IMR-90 (cell line): ENCODE results near the gene CASP8. TPM values are rescaled to one million over a fixed set of nuclear protein-coding genes. Genes with fewer than 3 reads are reported as not detected.

Source experiments
- ATAC-seq: fragments of 200-7000 bp; cut with Tn5 transposase; 2 replicates; pipeline ENCODE4 v1.9.1; 2020; ENCODE audit warnings: low read depth, mild to moderate bottlenecking, moderate library complexity
- BruUV-seq: library from RNA; stranded (reverse); fragments of 400-500 nt; replicated peaks from 2 replicates; lab custom pipeline; 2021; lab: Mats Ljungman, UMichigan
- CTCF ChIA-PET: fragments of 300-600 bp; formaldehyde crosslinking; extraction: SDS; loops from one replicate; lab custom pipeline; 2021; ENCODE audit warnings: antibody characterized with exemption; lab: Yijun Ruan, JAX
- POLR2A ChIA-PET: fragments of 300-600 bp; sonication (Branson Sonifier 250); formaldehyde crosslinking; loops from one replicate; lab custom pipeline; 2022; ENCODE audit warnings: antibody characterized with exemption; ENCODE audit not compliant: unreplicated experiment; lab: Charles Lee
- DNase-seq: peaks from one replicate; pipeline ENCODE4 v3.0.0; 2013
- H2AFZ ChIP-seq: replicated peaks from 2 replicates; pipeline ENCODE3; 2013; ENCODE audit warnings: low read length, mild to moderate bottlenecking; ENCODE audit not compliant: poor library complexity
- H2AK5ac ChIP-seq: 2 replicates; pipeline ENCODE4 v1.6.1; 2013; ENCODE audit warnings: low read depth, low read length, inconsistent platforms
- H2AK9ac ChIP-seq: replicated peaks from 2 replicates; pipeline ENCODE3; 2013; ENCODE audit warnings: mild to moderate bottlenecking, low read depth, low read length, moderate library complexity; ENCODE audit not compliant: poor library complexity
- H2BK120ac ChIP-seq: 2 replicates; pipeline ENCODE4 v1.6.1; 2013; ENCODE audit warnings: low read depth, low read length, inconsistent platforms
- H2BK15ac ChIP-seq: 3 replicates; pipeline ENCODE4 v1.6.1; 2013; ENCODE audit warnings: low read depth, low read length, inconsistent platforms
- H2BK20ac ChIP-seq: 2 replicates; pipeline ENCODE4 v1.6.1; 2013; ENCODE audit warnings: low read depth, mild to moderate bottlenecking, inconsistent platforms, low read length, moderate library complexity
- H2BK5ac ChIP-seq: 2 replicates; pipeline ENCODE4 v1.6.1; 2013; ENCODE audit warnings: mild to moderate bottlenecking, low read depth, low read length, inconsistent platforms; ENCODE audit not compliant: poor library complexity, severe bottlenecking
- H3K14ac ChIP-seq: replicated peaks from 2 replicates; pipeline ENCODE4 v1.6.1; 2013; ENCODE audit warnings: low read depth, low read length, inconsistent platforms
- H3K18ac ChIP-seq: 2 replicates; pipeline ENCODE4 v1.6.1; 2013; ENCODE audit warnings: low read depth, low read length, control low read depth
- H3K23ac ChIP-seq: 2 replicates; pipeline ENCODE4 v1.6.1; 2013; ENCODE audit warnings: low read depth, low read length, inconsistent platforms
- H3K27ac ChIP-seq: 2 replicates; pipeline ENCODE4 v1.5.1; 2013; ENCODE audit warnings: mild to moderate bottlenecking, control low read depth, low read length; ENCODE audit not compliant: insufficient read depth
- H3K27me3 ChIP-seq: 2 replicates; pipeline ENCODE4 v1.6.1; 2013; ENCODE audit warnings: low read length; ENCODE audit not compliant: control insufficient read depth, insufficient read depth
- H3K36me3 ChIP-seq: 2 replicates; pipeline ENCODE4 v1.6.1; 2013; ENCODE audit warnings: low read length, mixed read lengths; ENCODE audit not compliant: control insufficient read depth, insufficient read depth
- H3K4ac ChIP-seq: 2 replicates; pipeline ENCODE4 v1.6.1; 2013; ENCODE audit warnings: low read depth, low read length, inconsistent platforms
- H3K4me1 ChIP-seq: 2 replicates; pipeline ENCODE4 v1.6.1; 2013; ENCODE audit warnings: low read length, mixed read lengths; ENCODE audit not compliant: control insufficient read depth, insufficient read depth
- H3K4me2 ChIP-seq: 2 replicates; pipeline ENCODE4 v1.6.1; 2013; ENCODE audit warnings: low read depth, mild to moderate bottlenecking, control low read depth, low read length, moderate library complexity
- H3K4me3 ChIP-seq: 2 replicates; pipeline ENCODE4 v1.5.1; 2013; ENCODE audit warnings: low read depth, mild to moderate bottlenecking, control low read depth, low read length, moderate library complexity; ENCODE audit not compliant: insufficient read depth
- H3K56ac ChIP-seq: 2 replicates; pipeline ENCODE4 v1.6.1; 2013; ENCODE audit warnings: low read length, inconsistent platforms; ENCODE audit not compliant: insufficient read depth; ENCODE audit errors: extremely low read depth
- H3K79me1 ChIP-seq, 2 experiments: 2 replicates each; pipeline ENCODE4 v1.6.1; 2013; ENCODE audit warnings: low read length in 2 of 2, inconsistent platforms in 1 of 2, low read depth in 1 of 2
- H3K9ac ChIP-seq: 2 replicates; pipeline ENCODE4 v1.6.1; 2013; ENCODE audit warnings: low read depth, low read length, control low read depth
- H3K9me1 ChIP-seq: 2 replicates; pipeline ENCODE4 v1.6.1; 2013; ENCODE audit warnings: low read length, inconsistent platforms; ENCODE audit not compliant: insufficient read depth
- H3K9me3 ChIP-seq: 2 replicates; pipeline ENCODE4 v1.6.1; 2013; ENCODE audit warnings: low read length; ENCODE audit not compliant: control insufficient read depth, insufficient read depth
- H4K20me1 ChIP-seq: 2 replicates; pipeline ENCODE4 v1.6.1; 2013; ENCODE audit warnings: low read length, inconsistent platforms; ENCODE audit not compliant: insufficient read depth
- H4K5ac ChIP-seq: 2 replicates; pipeline ENCODE4 v1.6.1; 2013; ENCODE audit warnings: mild to moderate bottlenecking, low read depth, low read length, control low read depth
- H4K8ac ChIP-seq, 2 experiments: 2 replicates each; pipeline ENCODE4 v1.6.1; 2013; ENCODE audit warnings: low read depth in 2 of 2, low read length in 2 of 2, control low read depth in 1 of 2, inconsistent platforms in 1 of 2
- H4K91ac ChIP-seq: 2 replicates; pipeline ENCODE4 v1.6.1; 2013; ENCODE audit warnings: low read depth, low read length, inconsistent platforms; ENCODE audit not compliant: insufficient read depth
- BHLHE40 ChIP-seq: fragments of 150-350 bp; IDR thresholded peaks from 2 replicates; pipeline ENCODE4 v1.6.1; 2016; ENCODE audit warnings: mild to moderate bottlenecking, low read depth, low read length
- CEBPB ChIP-seq: IDR thresholded peaks from 2 replicates; pipeline ENCODE4 v1.6.1; 2012; ENCODE audit warnings: low read depth, low read length, improper control_type of control experiment
- CHD1 ChIP-seq: IDR thresholded peaks from 2 replicates; pipeline ENCODE4 v1.6.1; 2012; ENCODE audit warnings: low read depth, low read length, improper control_type of control experiment
- MAFK ChIP-seq: IDR thresholded peaks from 2 replicates; pipeline ENCODE4 v1.6.1; 2012; ENCODE audit warnings: low read depth, low read length, improper control_type of control experiment
- MAZ ChIP-seq: IDR thresholded peaks from 2 replicates; pipeline ENCODE4 v1.6.1; 2012; ENCODE audit warnings: low read depth, mild to moderate bottlenecking, low read length, improper control_type of control experiment, moderate library complexity, borderline replicate concordance
- MXI1 ChIP-seq: IDR thresholded peaks from 2 replicates; pipeline ENCODE4 v1.6.1; 2012; ENCODE audit warnings: low read depth, mild to moderate bottlenecking, low read length, moderate library complexity, borderline replicate concordance
- NFE2L2 ChIP-seq: fragments of 150-350 bp; IDR thresholded peaks from 2 replicates; pipeline ENCODE4 v1.6.1; 2016; ENCODE audit warnings: low read depth, mild to moderate bottlenecking, low read length
- POLR2A ChIP-seq: IDR thresholded peaks from 2 replicates; pipeline ENCODE4 v1.6.1; 2012; ENCODE audit warnings: mild to moderate bottlenecking, low read depth, low read length
- RCOR1 ChIP-seq: IDR thresholded peaks from 2 replicates; pipeline ENCODE4 v1.6.1; 2012; ENCODE audit warnings: mild to moderate bottlenecking, low read length, improper control_type of control experiment; ENCODE audit not compliant: insufficient replicate concordance
- RFX5 ChIP-seq: IDR thresholded peaks from 2 replicates; pipeline ENCODE4 v1.8.0; 2012; ENCODE audit warnings: low read depth, mild to moderate bottlenecking, low read length, moderate library complexity
- SMC3 ChIP-seq: fragments of 150-350 bp; IDR thresholded peaks from 2 replicates; pipeline ENCODE4 v1.6.1; 2016; ENCODE audit warnings: low read depth, mild to moderate bottlenecking, antibody characterized with exemption, low read length, moderate library complexity
- WGBS, 2 experiments: methylation state at CpG; one replicate each; pipeline versions ENCODE4 v1.1.5 to v1.1.7; 2013; ENCODE audit warnings: missing lambda C conversion rate in 2 of 2; ENCODE audit not compliant: insufficient read length in 1 of 2; ENCODE audit errors: extremely low coverage in 2 of 2; 5-methylcytosine and 5-hydroxymethylcytosine counted together
- dilution Hi-C: fragments of 300-500 bp; cut with HindIII; formaldehyde crosslinking; loops from one replicate; pipeline ENCODE4 v1.14.3; 2018; ENCODE audit warnings: low sequenced_read_pairs; ENCODE audit not compliant: unreplicated experiment
- in situ Hi-C: fragments of 300-500 bp; cut with MboI; formaldehyde crosslinking; loops from 3 replicates; pipeline ENCODE4 v1.14.3; 2019; ENCODE audit warnings: low sequenced_read_pairs, inconsistent platforms, mixed read lengths
- intact Hi-C: fragments of 100-400 bp; cut with micrococcal nuclease; formaldehyde crosslinking; loops from 2 replicates; pipeline ENCODE4 v1.10.0; 2022
- polyA plus RNA-seq, 3 experiments: library from polyadenylated mRNA; depleted of rRNA; stranded (reverse); fragments of >200 nt; gene quantifications; 2 replicates each; pipeline ENCODE4 v1.2.3, GENCODE V29; 2012; ENCODE audit warnings: low replicate concordance in 1 of 3
- total RNA-seq: library from RNA; depleted of rRNA; stranded (reverse); fragments of >200 nt; gene quantifications from 2 replicates; pipeline ENCODE4 v1.2.3, GENCODE V29; 2012
- TF ChIP-seq, protein P1 (sequence below): conservative IDR thresholded peaks from 2 replicates; pipeline ENCODE4 v1.5.1; 2012; ENCODE audit warnings: mild to moderate bottlenecking, low read depth, low read length, improper control_type of control experiment
- TF ChIP-seq, protein P2 (sequence below): fragments of 150-350 bp; IDR thresholded peaks from 2 replicates; pipeline ENCODE4 v1.6.1; 2017; ENCODE audit warnings: mild to moderate bottlenecking, antibody characterized with exemption, low read length, low read depth

Gene CASP8
- total and polyA plus RNA-seq, 2 of the 4 experiments (the other 2 are of a cell fraction), result 13.1 to 17.0 TPM

DNA sequence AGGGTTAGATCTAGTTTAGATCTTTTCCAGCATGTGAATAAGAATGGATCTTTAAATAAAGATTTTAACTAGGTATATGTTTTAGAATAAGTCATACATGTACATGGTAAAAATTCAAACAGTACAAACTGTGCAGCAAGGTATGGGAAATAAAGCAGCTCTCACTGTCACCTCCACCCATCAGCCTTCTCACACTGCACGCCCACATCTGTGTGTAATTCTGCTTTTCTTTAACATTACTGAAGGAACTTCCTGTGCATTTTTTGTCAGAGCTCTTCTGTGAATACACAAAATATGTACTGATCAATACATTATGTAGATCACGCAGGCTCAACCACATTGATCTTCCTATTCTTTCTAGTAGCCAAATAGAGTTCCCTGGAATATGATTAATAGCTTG, 3.4 kb downstream of the CASP8 start:
- BruUV-seq, result no TSS peak
- H3K56ac ChIP-seq, result no peak overlapping the region
- H3K4me2 ChIP-seq, result no peak overlapping the region
- H3K4ac ChIP-seq, result no peak overlapping the region
- in situ Hi-C loops, result no loop called here
- H4K5ac ChIP-seq, result no peak overlapping the region
- H3K9ac ChIP-seq, result no peak overlapping the region
- no peak for ATAC-seq
- H3K14ac ChIP-seq, result no peak overlapping the region
- H4K20me1 ChIP-seq, result no peaks in the 10 kb centered on the region
- H2BK15ac ChIP-seq, result no peak overlapping the region
- no peak overlapping the region for H2AK9ac ChIP-seq
- H3K18ac ChIP-seq, result no peak overlapping the region
- no peak overlapping the region for H4K8ac ChIP-seq
- no peak overlapping the region for H2AFZ ChIP-seq
- no peak for TF ChIP-seq POLR2A
- TF ChIP-seq, protein P1, sequence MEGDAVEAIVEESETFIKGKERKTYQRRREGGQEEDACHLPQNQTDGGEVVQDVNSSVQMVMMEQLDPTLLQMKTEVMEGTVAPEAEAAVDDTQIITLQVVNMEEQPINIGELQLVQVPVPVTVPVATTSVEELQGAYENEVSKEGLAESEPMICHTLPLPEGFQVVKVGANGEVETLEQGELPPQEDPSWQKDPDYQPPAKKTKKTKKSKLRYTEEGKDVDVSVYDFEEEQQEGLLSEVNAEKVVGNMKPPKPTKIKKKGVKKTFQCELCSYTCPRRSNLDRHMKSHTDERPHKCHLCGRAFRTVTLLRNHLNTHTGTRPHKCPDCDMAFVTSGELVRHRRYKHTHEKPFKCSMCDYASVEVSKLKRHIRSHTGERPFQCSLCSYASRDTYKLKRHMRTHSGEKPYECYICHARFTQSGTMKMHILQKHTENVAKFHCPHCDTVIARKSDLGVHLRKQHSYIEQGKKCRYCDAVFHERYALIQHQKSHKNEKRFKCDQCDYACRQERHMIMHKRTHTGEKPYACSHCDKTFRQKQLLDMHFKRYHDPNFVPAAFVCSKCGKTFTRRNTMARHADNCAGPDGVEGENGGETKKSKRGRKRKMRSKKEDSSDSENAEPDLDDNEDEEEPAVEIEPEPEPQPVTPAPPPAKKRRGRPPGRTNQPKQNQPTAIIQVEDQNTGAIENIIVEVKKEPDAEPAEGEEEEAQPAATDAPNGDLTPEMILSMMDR, result no peak
- TF ChIP-seq BHLHE40, result no peak
- TF ChIP-seq RCOR1, result no peak
- TF ChIP-seq, protein P2, sequence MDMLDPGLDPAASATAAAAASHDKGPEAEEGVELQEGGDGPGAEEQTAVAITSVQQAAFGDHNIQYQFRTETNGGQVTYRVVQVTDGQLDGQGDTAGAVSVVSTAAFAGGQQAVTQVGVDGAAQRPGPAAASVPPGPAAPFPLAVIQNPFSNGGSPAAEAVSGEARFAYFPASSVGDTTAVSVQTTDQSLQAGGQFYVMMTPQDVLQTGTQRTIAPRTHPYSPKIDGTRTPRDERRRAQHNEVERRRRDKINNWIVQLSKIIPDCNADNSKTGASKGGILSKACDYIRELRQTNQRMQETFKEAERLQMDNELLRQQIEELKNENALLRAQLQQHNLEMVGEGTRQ, result no peak
- no peak for TF ChIP-seq CEBPB
- no peak for TF ChIP-seq MAFK
- no peak for TF ChIP-seq SMC3
- TF ChIP-seq MAZ, result no peak
- TF ChIP-seq NFE2L2, result no peak
- TF ChIP-seq CHD1, result no peak
- TF ChIP-seq MXI1, result no peak
- no peak for TF ChIP-seq RFX5
- ChIA-PET POLR2A (no interaction called here), CTCF (interaction anchor here (0.6 kb wide), 1 partner anchor 797 kb away, joined by 3 read pairs; no protein-coding TSS in a partner anchor)
- no peak overlapping the region for H3K4me3 ChIP-seq
- no CpG with 5 or more reads among the region's 2 CpGs for WGBS, 2 experiments
- H3K79me1 ChIP-seq, result peaks cover 38 to 45% of the 10 kb centered on the region in 2 experiments
- intact Hi-C loops, result no loop called here
- H3K23ac ChIP-seq, result no peak overlapping the region
- H2BK120ac ChIP-seq, result no peak overlapping the region
- H2BK5ac ChIP-seq, result no peak overlapping the region
- H3K9me1 ChIP-seq, result peaks cover 13% of the 10 kb centered on the region; the same call in 1 of the 2 replicates
- peaks cover 5% of the 10 kb centered on the region for H3K4me1 ChIP-seq
- no peak overlapping the region for H4K91ac ChIP-seq
- DNase-seq, result no peak
- no peaks in the 10 kb centered on the region for H3K27me3 ChIP-seq
- no peaks in the 10 kb centered on the region for H3K9me3 ChIP-seq
- no peak overlapping the region for H2AK5ac ChIP-seq
- no peak overlapping the region for H3K27ac ChIP-seq
- dilution Hi-C loops, result no loop called here
- H3K36me3 ChIP-seq, result peaks cover 17% of the 10 kb centered on the region
- H2BK20ac ChIP-seq, result no peak overlapping the region
